Endothelial cell of umbilical vein (primary cell): Measurements from ENCODE around the gene PRCC. TPM values are rescaled to one million over a fixed set of nuclear protein-coding genes. Genes with fewer than 3 reads are reported as not detected.

Source experiments
- BruUV-seq: library from RNA; stranded (reverse); fragments of 400-500 nt; replicated peaks from 2 replicates; lab custom pipeline; 2021; lab: Mats Ljungman, UMichigan
- CTCF ChIA-PET: fragments of 300-600, 350-600 bp; sonication (Branson Sonifier 250); formaldehyde crosslinking; loops from one replicate; lab custom pipeline; 2021; ENCODE audit warnings: antibody characterized with exemption, inconsistent platforms; lab: Charles Lee
- POLR2A ChIA-PET: fragments of 300-600, 350-600 bp; sonication (Branson Sonifier 250); formaldehyde crosslinking; loops from one replicate; lab custom pipeline; 2021; ENCODE audit warnings: antibody characterized with exemption, inconsistent platforms; lab: Charles Lee
- DNase-seq: peaks from one replicate; pipeline ENCODE4 v3.0.0-alpha.2; 2011; ENCODE audit warnings: low read depth, low spot score
- FAIRE-seq: peaks from 2 replicates; lab custom pipeline; 2011; peaks lifted over from hg19 to GRCh38; lab: Jason Lieb, UNC
- H2AFZ ChIP-seq: 2 replicates; pipeline ENCODE4 v1.6.0; 2012; ENCODE audit warnings: low read depth, low read length, control low read depth, inconsistent platforms
- H3K27ac ChIP-seq: 2 replicates; pipeline ENCODE4 v1.5.1; 2011; ENCODE audit warnings: low read depth, mild to moderate bottlenecking, control low read depth, low read length, moderate library complexity; ENCODE audit not compliant: insufficient read depth
- H3K27me3 ChIP-seq, 2 experiments: 2 replicates each; pipeline versions ENCODE4 v1.6.0 to v1.6.1; 2011; ENCODE audit warnings: low read length in 2 of 2, mixed read lengths in 1 of 2; ENCODE audit not compliant: control insufficient read depth in 2 of 2, insufficient read depth in 2 of 2
- H3K36me3 ChIP-seq, 2 experiments: 2 replicates in 1 of 2; 3 replicates in 1 of 2; pipeline ENCODE4 v1.5.1; 2011; ENCODE audit warnings: low read length in 2 of 2, mild to moderate bottlenecking in 1 of 2, moderate library complexity in 1 of 2; ENCODE audit not compliant: control insufficient read depth in 2 of 2, insufficient read depth in 2 of 2; ENCODE audit errors: extremely low read depth in 1 of 2
- H3K4me1 ChIP-seq: 3 replicates; pipeline ENCODE4 v1.5.1; 2011; ENCODE audit warnings: mild to moderate bottlenecking, low read length; ENCODE audit not compliant: control insufficient read depth, insufficient read depth; ENCODE audit errors: extremely low read depth
- H3K4me2 ChIP-seq: 2 replicates; pipeline ENCODE4 v1.6.1; 2011; ENCODE audit warnings: low read length, control low read depth, mixed read lengths; ENCODE audit not compliant: insufficient read depth
- H3K4me3 ChIP-seq, 3 experiments: fragments of 200-600 bp in 1 of 3; sonication (generic), shearing (Covaris generic) in 1 of 3; replicated peaks in 1 of 3; 2 replicates each; pipeline ENCODE4 v1.5.1; 2011 to 2016; ENCODE audit warnings: control low read depth in 3 of 3, low read length in 3 of 3, mild to moderate bottlenecking in 2 of 3, inconsistent platforms in 1 of 3, low read depth in 1 of 3, moderate library complexity in 1 of 3; ENCODE audit not compliant: insufficient read depth in 1 of 3
- H3K79me2 ChIP-seq: 2 replicates; pipeline ENCODE4 v1.6.0; 2012; ENCODE audit warnings: low read length, inconsistent platforms; ENCODE audit not compliant: control insufficient read depth, insufficient read depth
- H3K9ac ChIP-seq: replicated peaks from 2 replicates; pipeline ENCODE3; 2011; ENCODE audit warnings: low read length, control low read depth; ENCODE audit not compliant: insufficient read depth; ENCODE audit errors: extremely low read depth
- H3K9me1 ChIP-seq: replicated peaks from 3 replicates; pipeline ENCODE4 v1.6.0; 2011; ENCODE audit warnings: mild to moderate bottlenecking, low read length; ENCODE audit not compliant: control insufficient read depth, insufficient read depth; ENCODE audit errors: extremely low read depth
- H3K9me3 ChIP-seq: replicated peaks from 2 replicates; pipeline ENCODE4 v1.5.1; 2012; ENCODE audit warnings: low read length, inconsistent platforms; ENCODE audit not compliant: control insufficient read depth, insufficient read depth
- H4K20me1 ChIP-seq: replicated peaks from 2 replicates; pipeline ENCODE3; 2011; ENCODE audit warnings: mild to moderate bottlenecking, low read length; ENCODE audit not compliant: control insufficient read depth, insufficient read depth; ENCODE audit errors: extremely low read depth
- POLR2A ChIP-seq: IDR thresholded peaks from 2 replicates; pipeline ENCODE4 v1.6.1; 2012; ENCODE audit warnings: low read depth, mild to moderate bottlenecking, control low read depth, low read length
- dilution Hi-C: fragments of 300-500 bp; cut with MboI; formaldehyde crosslinking; loops from one replicate; pipeline ENCODE4 v1.15.0; 2019; ENCODE audit warnings: low sequenced_read_pairs; ENCODE audit not compliant: extremely low pct_ligation_motif_present
- intact Hi-C: fragments of 100-400 bp; cut with micrococcal nuclease; formaldehyde crosslinking; loops from one replicate; pipeline ENCODE4 v1.10.0; 2022
- polyA plus RNA-seq, 4 experiments: library from polyadenylated mRNA; depleted of rRNA in 3 of 4; stranded (reverse) in 3 of 4; unstranded in 1 of 4; fragments of >200 nt; gene quantifications; 2 replicates each; pipeline versions ENCODE4 v1.2.1 to v1.2.3, GENCODE V29; 2011 to 2012; ENCODE audit warnings: missing spikeins in 1 of 4
- total RNA-seq: library from RNA; stranded (reverse); gene quantifications from 2 replicates; pipeline ENCODE4 v1.2.3, GENCODE V29; 2021
- TF ChIP-seq, protein P1 (sequence below), 2 donors: IDR thresholded peaks; 1 replicate in 1 of 2; 2 replicates in 1 of 2; pipeline ENCODE4 v1.5.1; 2011; ENCODE audit warnings: low read length in 2 of 2, mild to moderate bottlenecking in 2 of 2, moderate library complexity in 2 of 2, control low read depth in 1 of 2, inconsistent platforms in 1 of 2, low read depth in 1 of 2; ENCODE audit not compliant: insufficient read depth in 1 of 2; ENCODE audit errors: extremely low read depth in 1 of 2

Gene PRCC
- total and polyA plus RNA-seq, 2 donors (not counting 3 experiments of a cell fraction or from before 2014, with no cell fraction given), result 71.5 to 77.4 TPM

DNA sequence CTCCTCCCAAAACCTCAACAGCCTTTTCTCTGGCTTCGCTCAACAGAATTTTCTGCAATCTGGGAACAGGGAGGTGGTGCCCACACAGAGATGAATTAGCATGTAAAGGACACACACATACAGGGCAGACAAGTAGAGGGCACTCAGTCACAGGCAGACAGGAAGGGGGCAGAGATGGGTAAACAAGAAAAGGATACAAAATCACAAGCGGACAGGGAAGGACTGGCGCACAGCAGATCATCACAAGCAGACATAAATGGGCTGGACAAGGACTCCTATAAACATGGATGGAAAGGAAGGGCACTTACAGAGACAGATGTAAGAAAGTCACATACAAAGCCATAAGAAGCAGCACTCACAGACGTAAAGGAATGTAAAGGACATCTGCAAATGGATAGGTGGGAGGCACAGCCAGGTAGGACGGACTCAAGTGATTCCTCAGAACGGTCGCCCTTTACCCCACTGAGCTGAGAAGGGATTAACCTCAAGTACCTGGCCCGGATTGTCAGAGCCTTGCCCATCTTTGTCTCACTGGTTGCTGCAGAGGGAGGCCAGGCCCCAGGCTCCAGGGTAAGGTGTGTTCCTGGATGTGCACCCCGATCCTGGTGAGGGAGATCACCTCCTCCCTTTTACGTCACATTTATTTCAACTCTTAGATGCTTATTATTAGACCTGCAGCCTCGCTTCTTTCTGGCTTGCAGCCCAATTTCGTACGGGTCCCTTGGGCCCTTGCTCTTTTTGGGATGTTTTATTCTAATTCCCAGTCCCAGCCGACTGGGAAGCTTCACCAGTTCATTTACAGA is 836 bp upstream of the PRCC start:
- BruUV-seq, result TSS peak; percentile 48
- H3K9ac ChIP-seq, result peak overlapping the region; percentile 73
- CTCF ChIA-PET, result interaction anchor here (1.0 to 4.2 kb wide), 10 partner anchors 8 to 162 kb away, joined by 4 to 52 read pairs (median 6); partner anchors contain the start of genes HDGF, MRPL24 and NTRK1
- no peaks in the 10 kb centered on the region for H3K9me1 ChIP-seq
- POLR2A ChIA-PET, result interaction anchor here (1.4 to 3.2 kb wide), 3 partner anchors 15 to 38 kb away, joined by 7 to 27 read pairs (median 14); partner anchors contain the start of genes HDGF, ISG20L2, METTL25B and MRPL24
- DNase-seq (no peak), FAIRE-seq (no peak)
- H3K27me3 ChIP-seq, result no peaks in the 10 kb centered on the region
- intact Hi-C loops (loop anchor here (1.0 kb wide), 5 partner anchors 15 to 94 kb away; partner anchors contain the start of genes HDGF, ISG20L2, METTL25B and MRPL24), dilution Hi-C loops (no loop called here)
- peak overlapping the region; percentile 71 for H2AFZ ChIP-seq
- H3K4me2 ChIP-seq, result peak overlapping the region; percentile 66
- peaks cover 5 to 6% of the 10 kb centered on the region in 2 experiments for H3K36me3 ChIP-seq
- H4K20me1 ChIP-seq, result peaks cover 3% of the 10 kb centered on the region
- peak overlapping the region; percentile 44 for H3K27ac ChIP-seq
- peak; percentile 75 for TF ChIP-seq POLR2A
- TF ChIP-seq, protein P1, sequence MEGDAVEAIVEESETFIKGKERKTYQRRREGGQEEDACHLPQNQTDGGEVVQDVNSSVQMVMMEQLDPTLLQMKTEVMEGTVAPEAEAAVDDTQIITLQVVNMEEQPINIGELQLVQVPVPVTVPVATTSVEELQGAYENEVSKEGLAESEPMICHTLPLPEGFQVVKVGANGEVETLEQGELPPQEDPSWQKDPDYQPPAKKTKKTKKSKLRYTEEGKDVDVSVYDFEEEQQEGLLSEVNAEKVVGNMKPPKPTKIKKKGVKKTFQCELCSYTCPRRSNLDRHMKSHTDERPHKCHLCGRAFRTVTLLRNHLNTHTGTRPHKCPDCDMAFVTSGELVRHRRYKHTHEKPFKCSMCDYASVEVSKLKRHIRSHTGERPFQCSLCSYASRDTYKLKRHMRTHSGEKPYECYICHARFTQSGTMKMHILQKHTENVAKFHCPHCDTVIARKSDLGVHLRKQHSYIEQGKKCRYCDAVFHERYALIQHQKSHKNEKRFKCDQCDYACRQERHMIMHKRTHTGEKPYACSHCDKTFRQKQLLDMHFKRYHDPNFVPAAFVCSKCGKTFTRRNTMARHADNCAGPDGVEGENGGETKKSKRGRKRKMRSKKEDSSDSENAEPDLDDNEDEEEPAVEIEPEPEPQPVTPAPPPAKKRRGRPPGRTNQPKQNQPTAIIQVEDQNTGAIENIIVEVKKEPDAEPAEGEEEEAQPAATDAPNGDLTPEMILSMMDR (IDR thresholded peaks at IDR 0.05; ENCODE audit: extremely low read depth in 1 of 2, insufficient read depth in 1 of 2, low read depth in 1 of 2, low read length in 2 of 2), result no peak
- peak overlapping the region; percentile 14 to 74 (median 48) for H3K4me3 ChIP-seq
- H3K4me1 ChIP-seq, result peaks cover 18% of the 10 kb centered on the region
- H3K79me2 ChIP-seq, result peaks cover 38% of the 10 kb centered on the region
- H3K9me3 ChIP-seq, result no peaks in the 10 kb centered on the region
